Transverse colon (tissue), 4 donors: ENCODE data around the gene CACTIN. TPM values are rescaled to one million over a fixed set of nuclear protein-coding genes. Genes with fewer than 3 reads are reported as not detected.

Experiments used
- DNase-seq: peaks from one replicate; pipeline ENCODE4 v3.0.0-alpha.2; 2019
- H3K27ac ChIP-seq, 4 donors: fragments of 200-600 bp; sonication (generic); 2 replicates each; pipeline ENCODE4 v1.5.1; 2016 to 2018; ENCODE audit warnings: inconsistent platforms in 4 of 4
- H3K27me3 ChIP-seq: fragments of 200-600 bp; sonication (generic); 2 replicates; pipeline ENCODE4 v1.5.1; 2017; ENCODE audit warnings: inconsistent platforms
- H3K36me3 ChIP-seq, 4 donors: fragments of 200-600 bp; sonication (generic); 2 replicates each; pipeline ENCODE4 v1.5.1; 2017 to 2019; ENCODE audit warnings: inconsistent platforms in 4 of 4
- H3K4me1 ChIP-seq, 4 donors: fragments of 200-600 bp; sonication (generic); 2 replicates each; pipeline ENCODE4 v1.5.1; 2017 to 2020; ENCODE audit warnings: inconsistent platforms in 4 of 4
- H3K4me3 ChIP-seq, 4 donors: fragments of 200-600 bp; sonication (generic); 1 replicate in 1 of 4; 2 replicates in 3 of 4; pipeline versions ENCODE4 v1.5.1 to v1.6.1; 2017 to 2019; ENCODE audit warnings: inconsistent platforms in 4 of 4
- H3K9me3 ChIP-seq, 2 donors: fragments of 200-600 bp; sonication (generic); 2 replicates each; pipeline ENCODE4 v1.5.1; 2017 to 2019; ENCODE audit warnings: inconsistent platforms in 2 of 2
- EP300 ChIP-seq: sonication (generic); formaldehyde crosslinking; IDR thresholded peaks from one replicate; pipeline ENCODE4 v1.6.1; 2017; ENCODE audit warnings: antibody characterized with exemption, low read depth
- POLR2A ChIP-seq: fragments of 450-650 bp; IDR thresholded peaks from one replicate; pipeline ENCODE4 v1.6.1; 2016; ENCODE audit warnings: antibody characterized with exemption, mild to moderate bottlenecking, moderate library complexity
- POLR2AphosphoS5 ChIP-seq, 3 donors: sonication (generic); formaldehyde crosslinking; IDR thresholded peaks; one replicate each; pipeline ENCODE4 v1.6.1; 2016; ENCODE audit warnings: antibody characterized with exemption in 3 of 3
- WGBS, 2 donors: methylation state at CpG; one replicate each; pipeline ENCODE4 v1.1.5; 2018; ENCODE audit warnings: low coverage in 1 of 2; 5-methylcytosine and 5-hydroxymethylcytosine counted together
- in situ Hi-C, 4 donors: fragments of 200-750 bp; cut with MboI; loops; one replicate each; pipeline versions ENCODE4 v1.15.0 to v1.15.1; 2017; ENCODE audit warnings: low sequenced_read_pairs in 3 of 4, low pct_ligation_motif_present in 1 of 4, low pct_unique_long_range_greater_than_20kb in 1 of 4
- intact Hi-C: fragments of 100-400 bp; cut with DNase I; formaldehyde crosslinking; loops from one replicate; pipeline ENCODE4 v1.15.1; 2023; ENCODE audit warnings: low total_unique reads
- small RNA-seq, 4 donors: library from RNA; depleted of rRNA; stranded (forward); fragments of <200 nt; gene quantifications; one replicate each; pipeline ENCODE3, GENCODE V24; 2016
- total RNA-seq, 4 donors: library from RNA; depleted of rRNA; stranded (reverse); fragments of >200 nt; gene quantifications; one replicate each; pipeline ENCODE4 v1.1.0, GENCODE V29; 2016
- TF ChIP-seq, protein P1 (sequence below), 5 experiments: fragments of 200-600 bp in 3 of 5; fragments of 450-650 bp in 2 of 5; sonication (generic) in 3 of 5; IDR thresholded peaks; 1 replicate in 2 of 5; 2 replicates in 3 of 5; pipeline ENCODE4 v1.5.1; 2016 to 2017; ENCODE audit warnings: antibody characterized with exemption in 5 of 5, inconsistent platforms in 3 of 5, mild to moderate bottlenecking in 2 of 5, moderate library complexity in 1 of 5

Gene CACTIN
- total RNA-seq, 4 donors from 2014 or later = 21.9 to 88.4 (median 53.0) TPM

DNA sequence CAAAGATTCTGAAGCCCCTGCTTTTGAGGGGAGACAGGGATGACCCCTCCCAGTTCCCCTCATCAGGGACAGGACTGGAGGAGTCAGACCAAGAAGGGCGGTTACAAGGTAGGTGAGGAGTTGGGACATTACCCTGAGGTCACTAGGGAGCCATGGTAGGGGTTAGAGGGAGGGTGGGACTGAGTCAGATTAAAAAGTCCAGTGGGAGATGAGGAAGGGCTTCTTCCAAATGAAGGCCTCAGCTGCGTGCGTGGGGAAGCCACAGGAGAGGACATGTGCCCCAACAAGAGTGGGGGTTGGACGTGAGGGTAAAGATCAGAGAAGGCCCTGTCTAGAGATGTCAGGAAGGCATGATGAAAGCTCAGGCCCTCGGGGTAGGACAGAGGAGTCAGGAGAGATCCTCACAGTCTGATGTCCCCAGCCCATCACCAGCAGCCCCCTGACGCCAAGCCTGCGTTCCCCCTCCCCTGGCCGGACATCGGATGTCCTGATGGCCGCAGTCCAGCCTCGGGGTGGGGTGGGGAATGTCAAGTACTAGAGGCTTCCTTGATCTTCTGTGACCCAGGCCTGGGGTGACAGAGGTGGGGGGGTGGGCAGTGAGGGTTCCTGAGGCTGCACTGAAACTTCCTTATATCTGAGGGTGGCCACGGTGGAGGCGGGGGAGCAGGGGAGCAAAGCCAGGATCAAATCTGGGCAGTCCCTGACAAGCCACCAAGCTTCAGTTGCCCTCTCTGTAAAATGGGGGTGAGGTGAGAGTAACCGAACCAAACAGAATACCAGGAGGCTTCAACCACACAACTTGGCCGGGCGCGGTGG, 62.7 kb downstream of the CACTIN start:
- 83% methylated on average over 17 of the region's 17 CpGs; no CpG with 5 or more reads in 1 of the 2 donors for WGBS, 2 donors
- Histone ChIP-seq H3K4me3 (no peak overlapping the region), H3K36me3 (no peaks in the 10 kb centered on the region), H3K9me3 (no peaks in the 10 kb centered on the region), H3K27me3 (no peaks in the 10 kb centered on the region), H3K4me1 (no peaks in the 10 kb centered on the region), H3K27ac (no peak overlapping the region)
- intact Hi-C loops (no loop called here), in situ Hi-C loops (no loop called here)
- TF ChIP-seq POLR2A = no peak
- TF ChIP-seq POLR2AphosphoS5 (IDR thresholded peaks at IDR 0.05) = no peak
- TF ChIP-seq EP300 = no peak
- TF ChIP-seq, protein P1, sequence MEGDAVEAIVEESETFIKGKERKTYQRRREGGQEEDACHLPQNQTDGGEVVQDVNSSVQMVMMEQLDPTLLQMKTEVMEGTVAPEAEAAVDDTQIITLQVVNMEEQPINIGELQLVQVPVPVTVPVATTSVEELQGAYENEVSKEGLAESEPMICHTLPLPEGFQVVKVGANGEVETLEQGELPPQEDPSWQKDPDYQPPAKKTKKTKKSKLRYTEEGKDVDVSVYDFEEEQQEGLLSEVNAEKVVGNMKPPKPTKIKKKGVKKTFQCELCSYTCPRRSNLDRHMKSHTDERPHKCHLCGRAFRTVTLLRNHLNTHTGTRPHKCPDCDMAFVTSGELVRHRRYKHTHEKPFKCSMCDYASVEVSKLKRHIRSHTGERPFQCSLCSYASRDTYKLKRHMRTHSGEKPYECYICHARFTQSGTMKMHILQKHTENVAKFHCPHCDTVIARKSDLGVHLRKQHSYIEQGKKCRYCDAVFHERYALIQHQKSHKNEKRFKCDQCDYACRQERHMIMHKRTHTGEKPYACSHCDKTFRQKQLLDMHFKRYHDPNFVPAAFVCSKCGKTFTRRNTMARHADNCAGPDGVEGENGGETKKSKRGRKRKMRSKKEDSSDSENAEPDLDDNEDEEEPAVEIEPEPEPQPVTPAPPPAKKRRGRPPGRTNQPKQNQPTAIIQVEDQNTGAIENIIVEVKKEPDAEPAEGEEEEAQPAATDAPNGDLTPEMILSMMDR (IDR thresholded peaks at IDR 0.05) = no peak
- no peak for DNase-seq

Small RNAs within 50 kb of the gene (small RNA-seq; reads per million reads assigned to genes)
- gene AC005786.1 = 0 reads per million in 4 donors

Other genes starting within 250 kb of the CACTIN start
- 100 to 1,000 TPM in 1 of 4 donors, 10 to 100 TPM in 3; 18.7 to 100 (median 85.5) TPM for gene SMIM24, start 146.3 kb downstream of the CACTIN start, total RNA-seq
- 10 to 100 TPM in 1 of 4 donors, 1 to 10 TPM in 1, not detected in 2; 4.1 to 15.3 TPM for gene SMIM44, start 143.3 kb downstream of the CACTIN start, total RNA-seq
- 10 to 100 TPM in 2 of 4 donors, 1 to 10 TPM in 2; 7.2 to 13.5 (median 10.8) TPM for gene DOHH, start 126.1 kb downstream of the CACTIN start, total RNA-seq
- gene FZR1, start 120.5 kb downstream of the CACTIN start, total RNA-seq = 100 to 1,000 TPM in 1 of 4 donors, 10 to 100 TPM in 3; 29.1 to 107 (median 35.3) TPM
- gene TEKTIP1, start 87.6 kb downstream of the CACTIN start, total RNA-seq = 1 to 10 TPM in 2 of 4 donors, not detected in 2; 2.5 to 5.2 TPM
- gene MFSD12, start 69.2 kb downstream of the CACTIN start, total RNA-seq = 100 to 1,000 TPM in 1 of 4 donors, 10 to 100 TPM in 3; 35.2 to 214 (median 49.2) TPM
- 100 to 1,000 TPM in 3 of 4 donors, 10 to 100 TPM in 1; 88.9 to 555 (median 130) TPM for gene HMG20B, start 53.8 kb downstream of the CACTIN start, total RNA-seq
- gene GIPC3, start 41.3 kb downstream of the CACTIN start, total RNA-seq = under 1 TPM in 3 of 4 donors, not detected in 1; 0.14 to 0.95 (median 0.60) TPM
- under 1 TPM in 2 of 4 donors, not detected in 2; 0.27 to 0.79 TPM for gene TBXA2R, start 19.9 kb downstream of the CACTIN start, total RNA-seq
- gene PIP5K1C, start 73.7 kb upstream of the CACTIN start, total RNA-seq = 10 to 100 TPM; 25.4 to 91.1 (median 36.4) TPM
- 100 to 1,000 TPM; 234 to 894 (median 282) TPM for gene TJP3, start 81.6 kb upstream of the CACTIN start, total RNA-seq
- gene APBA3, start 134.9 kb upstream of the CACTIN start, total RNA-seq = 100 to 1,000 TPM in 2 of 4 donors, 10 to 100 TPM in 2; 24.0 to 284 (median 95.7) TPM
- gene MRPL54, start 135.9 kb upstream of the CACTIN start, total RNA-seq = 10 to 100 TPM; 38.0 to 72.2 (median 52.1) TPM
- gene RAX2, start 145.4 kb upstream of the CACTIN start, total RNA-seq = not detected
- 1 to 10 TPM in 2 of 4 donors, under 1 TPM in 1, not detected in 1; 0.60 to 6.1 (median 2.9) TPM for gene MATK, start 159.6 kb upstream of the CACTIN start, total RNA-seq
- not detected for gene ZFR2, start 242.2 kb upstream of the CACTIN start, total RNA-seq